Thyroid gland (tissue), 4 donors: ENCODE data around the gene PHGDH.

ENCODE experiments used
- POLR2A ChIP-seq, 2 donors: fragments of 450-650 bp; IDR thresholded peaks; one replicate each; pipeline ENCODE4 v1.6.1; 2017; ENCODE audit warnings: antibody characterized with exemption in 2 of 2, mild to moderate bottlenecking in 2 of 2, moderate library complexity in 1 of 2
- TF ChIP-seq, protein P1 (sequence below), 6 experiments: fragments of 200-600 bp in 3 of 6; fragments of 450-650 bp in 3 of 6; sonication (generic) in 3 of 6; IDR thresholded peaks; one replicate each; pipeline ENCODE4 v1.5.1; 2016 to 2019; ENCODE audit warnings: antibody characterized with exemption in 6 of 6, mild to moderate bottlenecking in 2 of 6, inconsistent platforms in 1 of 6, moderate library complexity in 1 of 6

DNA sequence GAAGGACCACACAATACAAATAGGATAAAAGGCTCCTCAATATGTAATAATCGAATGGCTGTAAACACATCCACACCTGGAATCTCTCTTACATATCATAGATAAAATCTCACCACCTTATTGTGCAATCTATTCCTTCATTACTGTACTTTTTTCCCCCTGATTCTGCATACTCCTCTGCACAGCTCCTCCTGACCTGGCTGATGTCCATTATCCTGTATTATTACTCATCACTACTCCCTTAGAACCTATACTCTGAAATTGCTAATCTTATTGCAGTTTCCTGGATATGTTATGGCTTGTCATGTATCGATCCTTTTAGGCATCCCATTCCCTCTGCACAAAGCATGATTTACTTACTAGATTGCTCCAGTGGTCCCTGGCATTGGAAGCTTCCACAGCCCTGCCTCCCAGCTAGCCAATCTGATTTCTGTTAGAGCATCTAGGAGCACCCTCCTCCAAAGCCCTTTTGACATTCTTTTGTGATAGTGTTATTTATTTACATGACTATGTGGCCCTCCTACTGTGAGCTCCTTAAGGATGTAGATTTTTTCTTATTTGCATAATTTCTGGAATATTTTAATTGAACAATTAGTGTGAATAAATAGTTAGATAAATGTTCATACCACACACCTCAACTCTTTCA is 24.2 kb upstream of the PHGDH start:
- TF ChIP-seq, protein P1, sequence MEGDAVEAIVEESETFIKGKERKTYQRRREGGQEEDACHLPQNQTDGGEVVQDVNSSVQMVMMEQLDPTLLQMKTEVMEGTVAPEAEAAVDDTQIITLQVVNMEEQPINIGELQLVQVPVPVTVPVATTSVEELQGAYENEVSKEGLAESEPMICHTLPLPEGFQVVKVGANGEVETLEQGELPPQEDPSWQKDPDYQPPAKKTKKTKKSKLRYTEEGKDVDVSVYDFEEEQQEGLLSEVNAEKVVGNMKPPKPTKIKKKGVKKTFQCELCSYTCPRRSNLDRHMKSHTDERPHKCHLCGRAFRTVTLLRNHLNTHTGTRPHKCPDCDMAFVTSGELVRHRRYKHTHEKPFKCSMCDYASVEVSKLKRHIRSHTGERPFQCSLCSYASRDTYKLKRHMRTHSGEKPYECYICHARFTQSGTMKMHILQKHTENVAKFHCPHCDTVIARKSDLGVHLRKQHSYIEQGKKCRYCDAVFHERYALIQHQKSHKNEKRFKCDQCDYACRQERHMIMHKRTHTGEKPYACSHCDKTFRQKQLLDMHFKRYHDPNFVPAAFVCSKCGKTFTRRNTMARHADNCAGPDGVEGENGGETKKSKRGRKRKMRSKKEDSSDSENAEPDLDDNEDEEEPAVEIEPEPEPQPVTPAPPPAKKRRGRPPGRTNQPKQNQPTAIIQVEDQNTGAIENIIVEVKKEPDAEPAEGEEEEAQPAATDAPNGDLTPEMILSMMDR (IDR thresholded peaks at IDR 0.05), result no peak
- no peak for TF ChIP-seq POLR2A (IDR thresholded peaks at IDR 0.05)
